WERI-Rb-1 (cell line): Measurements from ENCODE around the gene TTI1.

ENCODE experiments used
- DNase-seq: peaks from one replicate; pipeline ENCODE4 v3.0.0-alpha.2; 2020
- H3K27ac ChIP-seq: fragments of 250-450 bp; sonication (Bioruptor Pico); 2 replicates; pipeline ENCODE4 v1.5.1; 2020; ENCODE audit warnings: mild to moderate bottlenecking, moderate library complexity
- H3K27me3 ChIP-seq: fragments of 250-450 bp; sonication (Bioruptor Pico); 2 replicates; pipeline ENCODE4 v1.5.1; 2021; ENCODE audit warnings: mild to moderate bottlenecking, low read depth, moderate library complexity; ENCODE audit not compliant: insufficient read depth, severe bottlenecking
- H3K36me3 ChIP-seq: fragments of 250-450 bp; sonication (Bioruptor Pico); 2 replicates; pipeline ENCODE4 v1.5.1; 2020; ENCODE audit warnings: mild to moderate bottlenecking, moderate library complexity
- H3K4me3 ChIP-seq: 2 replicates; pipeline ENCODE4 v1.5.1; 2011; ENCODE audit warnings: low read depth, mild to moderate bottlenecking, control low read depth, low read length
- H3K9me3 ChIP-seq: fragments of 250-450 bp; sonication (Bioruptor Pico); 2 replicates; pipeline ENCODE4 v1.5.1; 2021; ENCODE audit warnings: mild to moderate bottlenecking, moderate library complexity; ENCODE audit not compliant: severe bottlenecking
- TF ChIP-seq, protein P1 (sequence below): IDR thresholded peaks from 2 replicates; pipeline ENCODE4 v1.5.1; 2011; ENCODE audit warnings: low read depth, mild to moderate bottlenecking, control low read depth, inconsistent platforms, low read length

The TTI1 gene

DNA sequence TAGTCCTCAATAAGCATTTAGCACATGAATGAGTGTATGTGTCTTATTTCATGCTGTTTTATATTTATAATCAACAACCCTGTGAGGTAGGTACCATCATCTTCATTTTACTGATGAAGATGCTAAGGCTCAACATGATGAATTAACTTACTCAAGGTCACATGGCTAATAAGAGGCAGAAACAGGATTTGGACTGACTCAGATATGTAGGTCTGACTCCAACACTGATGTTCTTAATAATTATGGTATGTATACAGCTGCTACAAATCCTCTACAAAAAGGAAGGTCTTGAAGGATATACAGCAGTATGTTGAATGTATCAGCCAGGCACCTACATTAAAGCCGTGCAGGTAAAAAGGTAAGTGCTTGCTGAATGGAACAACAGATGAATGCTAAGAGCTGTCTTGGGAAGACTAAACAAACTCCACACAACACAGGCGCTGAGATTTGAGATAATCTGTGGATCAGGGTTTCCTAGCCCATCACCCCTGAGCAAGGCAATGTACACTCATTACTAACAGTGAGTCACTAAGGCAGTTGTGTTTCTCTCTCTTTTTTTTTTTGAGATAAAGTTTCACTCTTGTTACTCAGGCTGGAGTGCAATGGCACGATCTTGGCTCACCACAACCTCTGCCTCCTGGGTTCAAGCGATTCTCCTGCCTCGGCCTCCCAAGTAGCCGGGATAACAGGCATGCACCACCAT is 31.9 kb downstream of the TTI1 start:
- Histone ChIP-seq H3K4me3 (no peak overlapping the region), H3K9me3 (no peaks in the 10 kb centered on the region), H3K36me3 (peaks cover 91% of the 10 kb centered on the region), H3K27ac (no peak overlapping the region), H3K27me3 (no peaks in the 10 kb centered on the region)
- TF ChIP-seq, protein P1, sequence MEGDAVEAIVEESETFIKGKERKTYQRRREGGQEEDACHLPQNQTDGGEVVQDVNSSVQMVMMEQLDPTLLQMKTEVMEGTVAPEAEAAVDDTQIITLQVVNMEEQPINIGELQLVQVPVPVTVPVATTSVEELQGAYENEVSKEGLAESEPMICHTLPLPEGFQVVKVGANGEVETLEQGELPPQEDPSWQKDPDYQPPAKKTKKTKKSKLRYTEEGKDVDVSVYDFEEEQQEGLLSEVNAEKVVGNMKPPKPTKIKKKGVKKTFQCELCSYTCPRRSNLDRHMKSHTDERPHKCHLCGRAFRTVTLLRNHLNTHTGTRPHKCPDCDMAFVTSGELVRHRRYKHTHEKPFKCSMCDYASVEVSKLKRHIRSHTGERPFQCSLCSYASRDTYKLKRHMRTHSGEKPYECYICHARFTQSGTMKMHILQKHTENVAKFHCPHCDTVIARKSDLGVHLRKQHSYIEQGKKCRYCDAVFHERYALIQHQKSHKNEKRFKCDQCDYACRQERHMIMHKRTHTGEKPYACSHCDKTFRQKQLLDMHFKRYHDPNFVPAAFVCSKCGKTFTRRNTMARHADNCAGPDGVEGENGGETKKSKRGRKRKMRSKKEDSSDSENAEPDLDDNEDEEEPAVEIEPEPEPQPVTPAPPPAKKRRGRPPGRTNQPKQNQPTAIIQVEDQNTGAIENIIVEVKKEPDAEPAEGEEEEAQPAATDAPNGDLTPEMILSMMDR = no peak
- no peak for DNase-seq

DNA sequence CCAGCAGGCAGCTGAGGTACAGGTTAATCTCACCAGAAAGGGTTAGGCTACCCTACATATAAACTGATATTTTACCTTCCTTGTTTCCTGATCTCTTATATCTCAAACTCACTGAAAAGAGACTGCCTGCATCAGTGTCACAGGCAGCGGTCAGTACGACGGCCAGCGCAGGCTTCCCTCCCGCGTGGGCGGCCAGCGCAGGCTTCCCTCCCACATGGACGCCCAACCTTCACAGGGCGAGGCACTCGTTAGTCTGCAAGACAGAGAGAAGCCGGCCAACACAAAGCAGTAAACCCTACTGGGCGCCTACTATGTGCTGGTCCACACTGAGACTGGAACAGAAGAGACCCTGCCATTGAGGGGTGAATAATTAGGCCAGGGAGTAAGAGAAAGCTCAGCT is 33.0 kb downstream of the TTI1 start:
- Histone ChIP-seq H3K27ac (no peak overlapping the region), H3K27me3 (no peaks in the 10 kb centered on the region), H3K36me3 (peaks cover 94% of the 10 kb centered on the region), H3K9me3 (no peaks in the 10 kb centered on the region), H3K4me3 (no peak overlapping the region)
- no peak for DNase-seq
- TF ChIP-seq, protein P1 = no peak

- Histone ChIP-seq H3K4me3 (no peak overlapping the region), H3K27me3 (no peaks in the 10 kb centered on the region), H3K9me3 (no peaks in the 10 kb centered on the region), H3K27ac (no peak overlapping the region), H3K36me3 (peaks cover 94% of the 10 kb centered on the region)
- DNase-seq = no peak
- TF ChIP-seq, protein P1 = no peak
These were observed 33.6 kb downstream of the TTI1 start for GRCh38 chr20:37999526-38000263.

DNA sequence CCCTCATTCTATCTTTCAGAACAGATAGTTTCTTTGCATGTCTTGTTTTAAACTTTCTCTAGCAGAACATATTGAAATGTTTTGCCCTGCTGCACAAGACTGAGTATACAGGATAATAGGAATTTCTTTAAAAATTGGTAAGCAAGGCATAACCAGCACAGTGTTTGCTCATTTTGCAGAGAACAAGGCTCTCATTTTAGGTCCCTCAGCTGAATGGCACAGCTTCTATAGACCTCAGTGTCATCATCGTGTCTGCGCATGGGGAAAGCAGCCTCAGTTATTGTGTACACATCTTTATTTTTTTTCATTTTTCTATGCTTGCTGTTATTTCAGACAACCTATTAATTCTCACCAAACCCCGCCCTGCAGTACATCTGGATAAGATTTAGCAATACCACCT is 35.7 kb downstream of the TTI1 start:
- Histone ChIP-seq H3K9me3 (no peaks in the 10 kb centered on the region), H3K27me3 (no peaks in the 10 kb centered on the region), H3K27ac (no peak overlapping the region), H3K4me3 (no peak overlapping the region), H3K36me3 (peaks cover 90% of the 10 kb centered on the region)
- TF ChIP-seq, protein P1 = no peak
- no peak for DNase-seq

GRCh38 chr20:37995856-37996605 is 37.2 kb downstream of the TTI1 start:
- Histone ChIP-seq H3K9me3 (no peaks in the 10 kb centered on the region), H3K27me3 (no peaks in the 10 kb centered on the region), H3K27ac (no peak overlapping the region), H3K36me3 (peaks cover 82% of the 10 kb centered on the region), H3K4me3 (no peak overlapping the region)
- TF ChIP-seq, protein P1 = no peak
- no peak for DNase-seq
